ENCODE data around the gene CYS1. TPM values are rescaled to one million over a fixed set of nuclear protein-coding genes. Genes with fewer than 3 reads are reported as not detected.
A peak's percentile ranks its signal among the peaks of the same experiment; 100 is the strongest.

CYS1 gene
- total RNA-seq, 2 experiments from 2014 or later = 0.11 to 0.14 TPM

DNA sequence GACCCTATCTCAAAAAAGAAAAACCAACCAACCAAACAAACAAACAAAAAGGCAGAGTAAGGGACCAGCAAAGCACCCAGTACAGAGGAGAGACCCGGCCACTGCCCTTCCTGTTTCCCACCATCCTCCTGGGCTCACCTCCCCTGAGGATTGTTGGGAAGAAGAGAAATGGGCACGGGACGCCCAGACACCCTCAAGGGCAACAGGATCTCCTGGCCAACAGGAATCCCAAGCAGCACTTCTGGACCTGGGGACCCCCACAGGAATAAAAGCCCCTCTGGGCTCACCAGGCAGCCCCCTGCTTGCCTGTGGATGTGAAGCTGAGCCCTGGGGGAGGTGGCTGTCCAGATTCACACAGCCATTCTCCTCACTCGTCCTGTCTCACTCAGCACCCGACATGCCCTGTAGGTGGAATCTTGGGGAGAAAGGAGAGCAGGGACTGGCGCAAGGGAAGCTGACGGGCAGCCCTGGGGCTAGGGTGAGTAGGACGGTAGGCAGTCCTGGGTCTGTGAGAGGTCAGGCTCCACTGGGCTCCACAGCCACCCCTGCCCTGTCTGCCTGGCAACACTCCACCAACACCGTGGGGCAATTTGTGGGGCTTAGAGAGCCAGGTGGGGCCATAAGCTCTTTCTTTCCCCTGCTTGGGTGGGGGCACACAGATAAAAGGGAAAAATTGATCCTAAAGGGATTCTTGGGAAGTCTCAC lies 18.8 kb downstream of the CYS1 start:
- ATAC-seq (ENCODE audit: low read depth) = no peak
- peaks cover 1% of the 10 kb centered on the region for H3K4me1 Mint-ChIP-seq
- no peak for DNase-seq
- H3K36me3 Mint-ChIP-seq = no peaks in the 10 kb centered on the region
- H3K4me3 Mint-ChIP-seq = no peak overlapping the region
- H3K9me3 Mint-ChIP-seq = no peaks in the 10 kb centered on the region
- peaks cover 6% of the 10 kb centered on the region for H3K27me3 Mint-ChIP-seq
- H3K27ac Mint-ChIP-seq = no peak overlapping the region
- POLR2A ChIA-PET = no interaction called here

DNA sequence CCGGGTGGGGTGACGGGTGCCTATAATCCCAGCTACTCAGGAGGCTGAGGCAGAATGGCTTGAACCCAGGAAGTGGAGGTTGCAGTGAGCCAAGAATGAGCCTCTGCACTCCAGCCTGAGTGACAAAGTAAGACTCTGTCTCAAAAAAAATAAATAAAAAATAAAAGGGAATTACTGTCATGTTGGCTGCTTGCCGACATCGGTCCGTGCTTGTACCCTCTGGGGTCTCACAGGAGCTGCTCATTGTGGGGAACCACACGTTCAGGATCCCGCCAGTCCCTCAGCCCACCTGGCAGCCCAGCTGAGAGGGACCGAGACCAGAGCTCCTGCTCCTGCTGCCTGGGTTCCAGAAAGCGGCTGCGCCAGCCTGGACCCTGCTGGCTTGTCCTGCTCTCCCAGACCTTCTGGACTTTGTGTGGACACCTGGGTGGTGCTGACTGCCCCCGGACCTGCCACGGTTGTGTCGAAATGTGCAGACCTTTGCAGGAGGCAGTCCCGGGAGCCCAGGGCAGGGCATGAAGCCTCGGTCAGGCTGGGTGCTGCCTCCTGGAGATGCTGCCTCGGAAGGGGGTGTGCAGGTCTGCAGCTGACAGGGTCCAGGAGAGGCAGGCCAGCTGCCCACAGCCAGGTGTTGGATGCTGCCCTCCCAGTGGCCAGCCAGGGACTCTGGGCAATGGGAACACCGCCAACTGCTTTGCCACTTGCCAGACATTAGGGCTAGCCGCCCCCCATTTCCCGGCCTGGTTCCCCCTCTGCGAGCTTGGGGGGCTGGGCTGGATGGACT lies 20.5 kb downstream of the CYS1 start:
- peaks cover 8% of the 10 kb centered on the region for H3K27me3 Mint-ChIP-seq

DNA sequence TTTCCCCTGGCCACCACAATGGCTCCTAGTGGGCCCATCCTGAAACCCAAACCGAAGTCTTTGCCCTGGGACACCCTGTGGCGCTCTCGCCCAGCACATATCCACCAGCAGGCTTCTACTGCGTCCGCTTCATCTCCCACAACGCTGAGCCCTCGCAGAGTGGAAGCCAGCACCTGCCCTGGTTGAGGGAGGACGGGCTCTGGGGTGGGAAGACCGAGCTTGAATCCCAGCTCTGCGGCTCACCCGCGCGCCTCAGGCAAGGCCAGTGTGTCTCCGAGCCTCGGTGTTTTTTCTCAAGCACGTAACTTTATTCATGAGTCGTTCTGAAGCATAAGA lies 21.2 kb downstream of the CYS1 start:
- peaks cover 1% of the 10 kb centered on the region for H3K4me1 Mint-ChIP-seq

More for the DNA sequence above, 20.5 kb downstream of the CYS1 start:
- no peaks in the 10 kb centered on the region for H3K9me3 Mint-ChIP-seq
- H3K36me3 Mint-ChIP-seq = no peaks in the 10 kb centered on the region
- POLR2A ChIA-PET = no interaction called here
- no peak overlapping the region for H3K4me3 Mint-ChIP-seq
- no peak for ATAC-seq (ENCODE audit: low read depth)
- H3K4me1 Mint-ChIP-seq = peaks cover 1% of the 10 kb centered on the region
- H3K27ac Mint-ChIP-seq = no peak overlapping the region
- DNase-seq = no peak

DNA sequence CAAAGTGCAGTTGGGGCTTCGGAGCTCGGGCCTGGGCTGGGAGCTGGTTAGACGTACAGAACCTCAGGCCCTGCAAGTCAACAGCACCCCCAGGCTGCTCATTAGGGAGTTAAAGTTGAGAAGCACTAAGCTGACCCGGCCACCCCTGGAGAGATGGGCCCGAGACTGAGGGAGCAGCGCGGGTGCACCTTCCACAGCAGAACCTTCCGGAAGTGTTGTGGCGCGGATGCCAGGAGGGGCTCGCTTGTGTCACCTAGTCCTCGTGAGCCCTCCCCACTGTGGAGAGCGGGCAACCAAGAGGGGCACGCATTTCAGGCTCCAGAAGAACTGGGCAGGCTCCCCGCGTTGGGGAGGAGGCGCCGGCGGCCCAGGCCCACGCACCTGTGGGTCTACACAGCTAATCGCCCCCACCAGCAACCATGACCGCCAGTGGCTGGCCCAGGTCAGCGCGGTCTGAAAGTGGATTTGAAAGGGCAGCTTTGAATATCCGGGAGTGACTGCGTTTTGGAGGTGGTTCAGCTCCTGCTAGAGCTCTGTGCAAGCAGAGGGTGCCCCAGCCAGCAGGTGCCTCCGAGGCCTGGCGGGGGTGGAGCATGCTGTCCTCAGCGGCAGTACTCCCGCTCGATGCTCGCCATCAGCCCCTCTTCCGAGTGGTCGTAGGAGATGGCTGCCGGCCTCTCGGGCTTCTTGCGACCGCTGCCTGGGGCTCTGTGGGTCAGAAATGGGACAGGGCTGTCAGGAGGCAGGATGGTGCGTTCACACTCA lies 21.8 kb downstream of the CYS1 start:
- H3K27me3 Mint-ChIP-seq = peaks cover 8% of the 10 kb centered on the region
- DNase-seq = no peak
- H3K27ac Mint-ChIP-seq = no peak overlapping the region
- H3K36me3 Mint-ChIP-seq = peaks cover 3% of the 10 kb centered on the region
- H3K9me3 Mint-ChIP-seq = no peaks in the 10 kb centered on the region
- H3K4me3 Mint-ChIP-seq = no peak overlapping the region
- ATAC-seq (ENCODE audit: low read depth) = no peak
- peaks cover 1% of the 10 kb centered on the region for H3K4me1 Mint-ChIP-seq
- POLR2A ChIA-PET = no interaction called here

More for the DNA sequence above, 21.2 kb downstream of the CYS1 start:
- H3K4me3 Mint-ChIP-seq = no peak overlapping the region
- H3K27me3 Mint-ChIP-seq = peaks cover 8% of the 10 kb centered on the region
- ATAC-seq (ENCODE audit: low read depth) = no peak
- POLR2A ChIA-PET = no interaction called here
- peaks cover 2% of the 10 kb centered on the region for H3K36me3 Mint-ChIP-seq
- no peaks in the 10 kb centered on the region for H3K9me3 Mint-ChIP-seq
- DNase-seq = no peak
- H3K27ac Mint-ChIP-seq = no peak overlapping the region

DNA sequence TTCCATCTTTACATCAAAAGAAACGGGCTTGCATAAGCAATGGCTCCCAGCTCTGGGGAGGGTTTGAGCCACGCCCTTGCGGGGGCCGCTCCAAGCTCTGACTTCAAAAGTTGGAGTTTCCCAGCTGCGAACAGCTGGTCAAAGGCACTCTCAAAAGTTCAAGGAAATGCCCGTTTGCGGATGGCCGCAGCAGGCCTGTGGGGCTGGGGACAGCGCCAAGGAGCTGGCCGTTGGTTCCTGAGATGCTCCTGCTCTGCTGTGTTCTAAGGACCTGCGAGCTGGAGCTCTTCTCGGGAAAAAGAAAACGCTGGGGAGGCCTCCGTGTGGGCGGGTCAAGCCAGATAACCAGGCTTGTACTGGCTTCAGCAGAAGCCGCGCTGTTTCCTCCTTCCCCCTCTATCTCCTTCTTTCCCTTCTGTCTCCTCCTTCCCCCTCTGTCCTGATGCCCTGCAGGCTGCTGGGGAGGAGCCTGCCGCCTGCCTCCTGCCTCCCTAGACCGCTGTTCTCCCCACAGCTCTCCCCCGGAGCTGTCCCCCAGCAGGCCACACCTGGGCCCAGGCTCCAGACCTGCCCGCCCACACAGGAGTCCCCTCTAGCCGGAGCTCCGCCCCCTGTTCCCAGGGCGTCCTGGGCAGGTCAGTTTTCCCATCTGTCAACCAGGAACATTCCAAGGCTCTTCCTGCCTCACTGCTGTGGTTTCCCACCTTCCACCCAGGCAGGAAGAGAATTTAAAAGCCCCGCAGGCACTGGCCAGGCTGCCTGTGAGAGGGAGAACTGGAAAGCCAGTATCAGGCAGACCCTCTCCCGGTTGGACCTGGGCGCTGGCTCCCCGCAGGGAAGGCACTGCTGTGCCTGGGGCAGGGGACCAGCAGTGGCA lies 22.7 kb downstream of the CYS1 start:
- Mint-ChIP-seq H3K27me3 (peaks cover 6% of the 10 kb centered on the region), H3K4me3 (peak overlapping the region; percentile 60), H3K36me3 (peaks cover 3% of the 10 kb centered on the region), H3K4me1 (peaks cover 1% of the 10 kb centered on the region), H3K27ac (no peak overlapping the region), H3K9me3 (no peaks in the 10 kb centered on the region)
- POLR2A ChIA-PET = no interaction called here
- DNase-seq (no peak), ATAC-seq (ENCODE audit: low read depth) (no peak)

DNA sequence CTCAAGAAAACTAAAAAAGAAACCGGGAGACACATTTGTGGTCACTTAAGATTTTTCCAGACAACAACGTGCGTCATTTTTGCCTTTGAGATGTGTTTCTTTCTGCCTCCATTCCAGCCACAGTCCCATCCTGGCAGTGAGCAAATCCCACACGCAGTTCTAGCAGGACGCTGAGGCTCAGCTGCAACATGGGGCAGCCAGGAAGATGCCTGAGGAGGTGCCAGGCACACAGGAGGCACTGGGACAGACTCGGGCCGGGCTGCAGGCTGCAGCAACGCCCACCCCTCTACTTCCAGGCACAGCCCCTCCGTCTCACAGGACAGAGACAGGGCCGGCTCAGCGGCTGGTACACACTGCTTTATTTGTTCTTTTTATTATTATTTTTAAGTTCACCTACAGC lies 23.8 kb downstream of the CYS1 start:
- peaks cover 7% of the 10 kb centered on the region for H3K36me3 Mint-ChIP-seq
- no peak for DNase-seq
- H3K4me1 Mint-ChIP-seq = peaks cover 1% of the 10 kb centered on the region
- no peaks in the 10 kb centered on the region for H3K9me3 Mint-ChIP-seq
- peaks cover 6% of the 10 kb centered on the region for H3K27me3 Mint-ChIP-seq
- ATAC-seq (ENCODE audit: low read depth) = no peak
- no peak overlapping the region for H3K27ac Mint-ChIP-seq
- POLR2A ChIA-PET = no interaction called here
- no peak overlapping the region for H3K4me3 Mint-ChIP-seq

DNA sequence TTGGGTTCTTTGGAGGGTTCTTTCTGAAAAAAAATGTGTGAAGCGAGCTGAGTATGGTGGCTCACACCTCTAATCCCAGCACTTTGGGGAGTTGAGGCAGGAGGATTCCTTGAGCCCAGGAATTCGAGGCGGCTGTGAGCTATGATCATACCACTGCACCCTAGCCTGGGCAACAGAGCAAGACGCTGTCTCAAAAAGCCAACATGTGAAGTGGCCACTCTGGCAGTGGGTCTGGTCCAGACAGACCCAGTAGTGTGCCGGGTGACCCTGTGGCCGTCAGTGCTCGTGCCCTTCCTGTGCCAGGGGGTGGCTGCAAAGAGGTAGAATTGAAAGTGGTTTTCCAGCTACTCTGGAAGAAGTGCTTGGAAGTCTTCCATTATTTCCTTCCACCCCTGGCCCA lies 25.2 kb downstream of the CYS1 start:
- Mint-ChIP-seq H3K9me3 (no peaks in the 10 kb centered on the region), H3K4me3 (no peak overlapping the region), H3K4me1 (peaks cover 1% of the 10 kb centered on the region), H3K36me3 (peaks cover 7% of the 10 kb centered on the region), H3K27ac (no peak overlapping the region), H3K27me3 (peaks cover 2% of the 10 kb centered on the region)
- POLR2A ChIA-PET = no interaction called here
- ATAC-seq (ENCODE audit: low read depth) (no peak), DNase-seq (no peak)

DNA sequence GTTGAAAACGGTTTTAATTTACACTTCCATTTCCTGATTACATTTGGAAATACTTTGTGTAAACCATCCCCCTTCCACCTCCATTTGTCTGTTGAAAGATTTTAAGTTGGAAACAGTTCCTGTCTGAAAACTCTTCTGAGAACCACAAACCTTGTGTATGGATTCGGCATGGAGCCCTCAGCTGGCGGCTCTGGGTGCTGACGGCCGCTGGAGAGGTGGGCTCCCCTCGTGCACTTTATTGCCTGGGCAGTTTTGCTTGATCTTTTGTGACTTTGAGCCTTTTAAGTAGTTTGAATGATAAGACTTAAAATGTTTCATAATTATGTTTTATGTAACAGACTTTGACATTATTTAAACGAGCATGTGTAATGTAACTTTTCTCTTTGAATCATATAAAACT lies 25.8 kb downstream of the CYS1 start:
- peaks cover 2% of the 10 kb centered on the region for H3K27me3 Mint-ChIP-seq
- no peaks in the 10 kb centered on the region for H3K9me3 Mint-ChIP-seq
- H3K4me1 Mint-ChIP-seq = peaks cover 1% of the 10 kb centered on the region
- H3K27ac Mint-ChIP-seq = no peak overlapping the region
- ATAC-seq (ENCODE audit: low read depth) = no peak
- POLR2A ChIA-PET = no interaction called here
- H3K36me3 Mint-ChIP-seq = peaks cover 7% of the 10 kb centered on the region
- DNase-seq = no peak
- no peak overlapping the region for H3K4me3 Mint-ChIP-seq

DNA sequence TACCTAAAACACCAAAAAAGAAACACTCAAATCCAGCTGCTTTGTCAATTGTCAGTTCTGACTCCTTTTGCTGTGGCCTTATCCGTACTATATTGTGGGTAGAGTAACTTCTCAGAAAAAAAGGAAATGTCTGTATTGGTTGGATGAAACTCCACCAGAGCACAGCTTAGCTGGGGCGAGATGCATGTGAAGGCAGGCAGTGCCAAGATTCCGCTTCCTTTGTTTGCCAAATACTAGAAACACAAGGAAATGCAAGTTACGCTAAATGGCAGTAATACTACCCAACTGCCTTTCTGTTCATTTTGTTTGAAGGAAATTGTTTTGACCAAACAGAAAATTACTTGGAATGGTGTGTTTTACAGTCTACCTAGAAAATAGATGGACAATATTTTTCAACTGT lies 26.9 kb downstream of the CYS1 start:
- Mint-ChIP-seq H3K4me1 (peaks cover 1% of the 10 kb centered on the region), H3K9me3 (no peaks in the 10 kb centered on the region), H3K27ac (no peak overlapping the region), H3K36me3 (peaks cover 7% of the 10 kb centered on the region), H3K4me3 (no peak overlapping the region), H3K27me3 (peaks cover 2% of the 10 kb centered on the region)
- ATAC-seq (ENCODE audit: low read depth) = no peak
- POLR2A ChIA-PET = no interaction called here
- no peak for DNase-seq

DNA sequence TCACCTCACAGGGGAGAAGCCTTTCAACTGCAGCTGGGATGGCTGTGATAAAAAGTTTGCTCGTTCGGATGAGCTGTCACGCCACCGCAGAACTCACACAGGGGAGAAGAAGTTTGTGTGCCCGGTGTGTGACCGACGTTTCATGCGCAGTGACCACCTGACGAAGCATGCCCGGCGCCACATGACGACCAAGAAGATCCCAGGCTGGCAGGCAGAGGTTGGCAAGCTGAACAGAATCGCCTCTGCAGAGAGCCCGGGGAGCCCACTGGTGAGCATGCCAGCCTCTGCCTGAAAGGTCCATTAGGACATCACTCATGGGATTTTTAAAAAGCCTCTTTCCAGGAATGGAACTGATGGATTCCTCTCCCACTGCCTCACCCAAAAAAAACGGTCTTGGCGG lies 28.0 kb downstream of the CYS1 start:
- POLR2A ChIA-PET = no interaction called here
- peaks cover 1% of the 10 kb centered on the region for H3K4me1 Mint-ChIP-seq
- H3K36me3 Mint-ChIP-seq = peaks cover 7% of the 10 kb centered on the region
- DNase-seq = no peak
- no peak overlapping the region for H3K27ac Mint-ChIP-seq
- no peak overlapping the region for H3K4me3 Mint-ChIP-seq
- ATAC-seq (ENCODE audit: low read depth) = no peak
- peaks cover 2% of the 10 kb centered on the region for H3K27me3 Mint-ChIP-seq
- no peaks in the 10 kb centered on the region for H3K9me3 Mint-ChIP-seq

DNA sequence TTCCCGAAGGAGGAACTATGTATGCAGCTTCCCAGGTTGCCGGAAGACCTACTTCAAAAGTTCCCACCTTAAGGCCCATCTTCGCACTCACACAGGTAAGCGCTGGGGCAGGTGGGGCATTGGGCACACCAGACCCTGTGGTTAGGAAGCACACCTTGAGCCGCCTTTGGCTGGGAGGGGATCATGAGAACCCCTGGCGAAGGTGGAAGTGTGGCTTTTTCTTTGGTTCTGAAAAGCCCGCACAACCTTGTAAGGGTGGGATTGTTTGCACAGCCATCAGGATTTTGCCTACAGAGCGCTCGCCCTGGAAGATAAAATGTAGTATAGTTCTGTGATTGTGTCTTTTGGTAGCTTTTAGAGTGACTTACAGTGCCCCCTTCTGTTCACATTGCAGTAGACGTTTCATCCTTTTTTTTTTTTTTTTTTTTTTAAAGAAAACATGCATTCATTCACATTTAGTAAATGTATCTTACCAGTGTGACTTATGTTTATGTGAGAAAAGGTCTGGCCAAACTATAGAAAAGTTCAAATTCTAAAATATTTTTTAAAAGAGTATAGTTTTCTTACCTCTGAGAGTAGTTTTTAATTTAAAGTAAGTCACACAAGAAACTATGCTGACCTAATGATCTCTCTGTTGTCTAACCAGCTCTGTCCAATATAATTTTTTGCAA lies 31.6 kb downstream of the CYS1 start:
- no peak for DNase-seq
- Mint-ChIP-seq H3K9me3 (no peaks in the 10 kb centered on the region), H3K4me1 (peaks cover 8% of the 10 kb centered on the region), H3K4me3 (no peak overlapping the region), H3K27ac (no peak overlapping the region), H3K27me3 (no peaks in the 10 kb centered on the region), H3K36me3 (peaks cover 9% of the 10 kb centered on the region)
- ATAC-seq (ENCODE audit: low read depth) = no peak
- POLR2A ChIA-PET = interaction anchor here (0.6 to 1.3 kb wide), 3 partner anchors 63 to 69 kb away, joined by 3 to 7 read pairs (median 7); no protein-coding TSS in a partner anchor

DNA sequence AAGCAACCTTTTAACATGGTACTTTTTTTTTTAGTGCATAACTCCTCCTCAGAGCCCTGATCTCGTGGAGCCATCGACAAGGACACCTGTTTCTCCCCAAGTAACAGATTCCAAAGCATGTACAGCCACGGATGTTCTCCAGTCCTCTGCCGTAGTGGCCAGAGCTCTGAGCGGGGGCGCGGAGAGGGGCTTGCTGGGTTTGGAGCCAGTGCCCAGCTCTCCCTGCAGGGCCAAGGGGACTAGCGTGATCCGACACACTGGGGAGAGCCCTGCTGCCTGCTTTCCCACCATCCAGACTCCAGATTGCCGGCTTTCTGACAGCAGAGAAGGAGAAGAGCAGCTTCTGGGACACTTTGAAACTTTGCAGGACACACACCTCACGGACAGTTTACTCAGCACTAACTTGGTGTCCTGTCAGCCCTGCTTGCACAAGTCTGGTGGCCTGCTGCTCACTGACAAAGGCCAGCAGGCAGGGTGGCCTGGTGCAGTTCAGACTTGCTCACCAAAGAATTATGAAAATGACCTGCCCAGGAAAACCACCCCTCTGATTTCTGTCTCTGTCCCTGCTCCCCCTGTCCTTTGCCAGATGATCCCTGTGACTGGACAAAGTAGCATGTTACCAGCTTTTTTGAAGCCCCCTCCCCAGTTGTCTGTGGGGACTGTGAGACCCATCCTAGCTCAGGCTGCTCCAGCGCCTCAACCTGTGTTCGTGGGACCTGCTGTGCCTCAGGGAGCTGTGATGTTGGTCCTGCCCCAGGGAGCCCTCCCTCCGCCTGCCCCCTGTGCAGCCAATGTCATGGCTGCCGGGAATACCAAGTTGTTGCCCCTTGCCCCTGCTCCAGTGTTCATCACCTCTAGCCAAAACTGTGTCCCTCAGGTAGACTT lies 32.4 kb downstream of the CYS1 start:
- DNase-seq (no peak), ATAC-seq (ENCODE audit: low read depth) (no peak)
- H3K9me3 Mint-ChIP-seq = no peaks in the 10 kb centered on the region
- no peak overlapping the region for H3K27ac Mint-ChIP-seq
- peaks cover 9% of the 10 kb centered on the region for H3K4me1 Mint-ChIP-seq
- no peaks in the 10 kb centered on the region for H3K27me3 Mint-ChIP-seq
- H3K36me3 Mint-ChIP-seq = peaks cover 9% of the 10 kb centered on the region
- H3K4me3 Mint-ChIP-seq = no peak overlapping the region
- POLR2A ChIA-PET = interaction anchor here (0.6 to 1.3 kb wide), 3 partner anchors 64 to 205 kb away, joined by 3 to 7 read pairs (median 3); partner anchors contain the start of gene TAF1B

Data from activated naive CD8-positive, alpha-beta T cell treated with anti-CD3 and anti-CD28 coated beads, Interleukin-2, amount 10 ng/mL, durations not matched to agents 7 days and 5 days (primary cell).